HG03025 (cell line): Measurements from ENCODE around the gene UGT1A1.

ENCODE experiments used
- ATAC-seq: cut with Tn5 transposase; IDR thresholded peaks from one replicate; pipeline ENCODE4 v1.9.1; 2021; ENCODE audit warnings: mild to moderate bottlenecking, moderate library complexity; ENCODE audit not compliant: unreplicated experiment, low FRiP score

UGT1A1 gene

GRCh38 chr2:233794128-233794658 is 34.1 kb downstream of the UGT1A1 start:
- no peak for ATAC-seq

- ATAC-seq, result no peak
Observed at GRCh38 chr2:233795735-233796171, 35.7 kb downstream of the UGT1A1 start.

DNA sequence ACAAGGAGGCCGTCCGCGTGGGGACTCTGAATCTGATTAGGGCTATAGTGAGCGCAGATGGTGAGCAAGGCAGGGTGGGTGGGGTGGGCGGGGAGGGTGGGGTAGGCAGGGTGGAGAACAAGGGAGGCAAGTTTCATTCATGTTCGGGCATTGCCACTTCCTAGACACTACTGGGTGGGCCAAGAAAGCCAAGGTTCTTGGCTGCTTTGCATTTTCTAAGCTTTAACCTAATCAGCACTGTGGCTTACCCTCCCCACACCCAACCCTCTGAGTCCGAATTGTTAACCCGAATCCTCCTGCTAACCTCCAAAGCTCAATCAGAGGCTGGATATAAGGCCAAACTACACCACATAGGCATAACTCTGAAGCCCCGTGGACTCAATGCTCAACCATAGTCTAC is 36.2 kb downstream of the UGT1A1 start:
- no peak for ATAC-seq

DNA sequence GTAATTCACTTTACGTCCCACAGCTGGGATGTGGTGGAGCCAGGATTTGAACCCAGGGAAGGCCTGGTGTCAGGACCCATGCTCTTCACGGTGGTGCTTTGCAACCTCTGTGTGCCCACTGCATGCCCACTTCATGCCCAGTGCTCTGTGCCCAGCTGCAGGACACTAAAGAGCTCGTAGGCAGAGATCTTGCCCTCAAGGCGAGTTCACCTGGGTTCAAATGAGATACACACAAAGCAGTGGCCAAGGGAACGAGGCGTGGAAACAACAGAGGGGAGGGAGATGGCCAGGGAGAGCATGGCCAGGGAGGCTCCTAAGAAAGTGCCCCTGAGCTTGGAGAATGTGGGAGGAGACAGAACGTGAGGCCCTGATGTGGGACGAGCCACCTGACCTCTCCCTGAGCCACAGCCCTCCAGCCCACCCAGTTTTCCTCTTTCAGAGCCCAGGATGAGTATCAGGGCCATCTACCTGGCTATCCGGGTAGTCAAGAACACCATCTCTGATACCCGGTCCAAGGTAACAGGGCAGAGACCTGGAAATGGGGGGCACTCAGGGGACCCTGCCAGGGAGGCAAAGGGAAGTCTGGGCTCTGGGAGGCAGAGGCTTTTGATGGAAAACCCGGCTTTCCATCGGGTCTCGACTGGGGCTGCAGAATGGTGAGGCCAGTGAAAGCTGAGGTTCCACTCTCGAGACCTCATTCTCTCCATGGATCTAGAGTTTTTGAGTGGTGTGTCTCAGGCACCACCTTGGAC is 38.4 kb downstream of the UGT1A1 start:
- no peak for ATAC-seq

DNA sequence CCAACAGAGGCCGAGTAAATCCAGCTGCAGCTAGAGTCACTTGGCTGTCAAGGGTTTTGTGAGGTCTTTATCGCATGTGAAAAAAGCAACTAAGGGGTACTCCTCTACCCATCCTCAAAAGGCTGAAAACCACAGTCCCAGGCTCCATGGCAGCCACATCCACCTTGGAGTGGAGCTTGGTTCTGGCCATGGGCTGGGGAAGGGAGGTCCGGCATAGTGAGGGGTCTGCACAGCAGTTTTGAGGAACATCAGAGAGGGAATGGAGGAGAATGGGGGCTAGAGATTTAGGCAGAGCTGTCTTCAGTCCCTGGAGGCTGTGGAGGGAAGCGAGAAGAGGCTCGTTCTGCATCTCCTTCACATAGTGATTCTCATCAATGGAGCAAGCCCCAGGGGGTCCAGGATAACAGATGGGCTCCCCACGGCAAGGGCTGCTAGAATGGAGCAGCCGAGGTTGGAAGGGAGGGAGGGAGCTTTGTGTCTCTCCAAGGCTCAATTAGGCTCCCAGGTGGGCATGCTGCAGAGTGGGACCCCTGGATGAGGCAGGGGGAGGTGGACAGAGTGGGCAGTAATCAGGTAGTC is 39.1 kb downstream of the UGT1A1 start:
- no peak for ATAC-seq

GRCh38 chr2:233799716-233800115 is 39.6 kb downstream of the UGT1A1 start:
- ATAC-seq, result no peak

DNA sequence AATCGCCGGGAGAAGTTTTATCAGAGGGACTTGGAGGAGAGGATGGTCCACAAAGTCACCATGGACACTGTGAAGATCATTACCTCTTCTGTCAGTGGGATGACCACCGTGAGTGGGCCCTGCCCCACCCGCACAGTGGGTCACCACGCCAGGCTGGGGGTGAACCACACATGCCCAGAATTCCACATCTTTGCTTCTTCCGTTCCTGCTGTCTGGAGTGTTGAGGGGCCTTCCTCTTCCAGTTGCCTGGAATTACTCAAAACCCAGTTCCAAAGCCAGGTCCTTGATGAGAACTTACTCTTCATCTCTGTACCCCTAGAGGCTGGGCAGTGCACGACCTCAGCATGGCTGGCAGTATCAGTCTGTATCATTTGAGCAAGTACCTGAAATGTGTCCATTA is 40.1 kb downstream of the UGT1A1 start:
- ATAC-seq, result no peak

DNA sequence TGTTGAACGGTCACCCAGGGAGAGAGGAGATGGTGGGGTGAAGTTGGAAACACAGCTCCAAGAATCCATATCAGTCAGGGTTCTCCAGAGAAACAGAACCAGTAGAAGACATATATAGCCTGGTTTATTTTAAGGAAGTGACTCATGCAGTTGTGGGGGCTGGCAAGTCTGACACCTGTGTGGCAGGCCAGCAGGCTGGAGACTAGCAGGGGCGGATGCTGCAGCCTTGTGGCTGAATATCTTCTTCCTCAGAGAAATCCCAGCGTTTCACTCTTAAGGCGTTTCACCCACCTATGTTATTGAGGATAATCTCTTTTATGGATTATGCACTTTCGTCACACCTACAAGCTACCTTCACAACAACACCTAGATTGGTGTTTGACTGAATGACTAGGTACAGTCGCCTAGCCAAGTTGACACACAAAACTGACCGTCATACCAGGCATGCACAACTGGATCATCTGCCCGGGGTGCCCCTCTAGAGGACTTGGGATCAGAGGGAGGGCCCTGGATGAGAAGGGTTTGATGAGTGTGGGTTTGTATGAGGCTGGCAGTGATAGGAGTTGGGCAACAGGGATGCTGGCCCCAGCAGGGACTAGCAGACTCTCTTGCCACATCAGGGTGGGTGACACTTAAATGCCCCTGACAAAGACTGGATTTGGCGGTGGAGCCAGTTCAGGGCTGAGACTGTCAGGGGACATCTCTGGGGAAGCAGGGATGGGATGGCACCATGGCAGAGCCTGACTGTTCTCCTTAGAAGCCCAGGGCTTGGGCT is 41.5 kb downstream of the UGT1A1 start:
- ATAC-seq, result no peak

GRCh38 chr2:233802132-233802815 is 42.2 kb downstream of the UGT1A1 start:
- no peak for ATAC-seq

DNA sequence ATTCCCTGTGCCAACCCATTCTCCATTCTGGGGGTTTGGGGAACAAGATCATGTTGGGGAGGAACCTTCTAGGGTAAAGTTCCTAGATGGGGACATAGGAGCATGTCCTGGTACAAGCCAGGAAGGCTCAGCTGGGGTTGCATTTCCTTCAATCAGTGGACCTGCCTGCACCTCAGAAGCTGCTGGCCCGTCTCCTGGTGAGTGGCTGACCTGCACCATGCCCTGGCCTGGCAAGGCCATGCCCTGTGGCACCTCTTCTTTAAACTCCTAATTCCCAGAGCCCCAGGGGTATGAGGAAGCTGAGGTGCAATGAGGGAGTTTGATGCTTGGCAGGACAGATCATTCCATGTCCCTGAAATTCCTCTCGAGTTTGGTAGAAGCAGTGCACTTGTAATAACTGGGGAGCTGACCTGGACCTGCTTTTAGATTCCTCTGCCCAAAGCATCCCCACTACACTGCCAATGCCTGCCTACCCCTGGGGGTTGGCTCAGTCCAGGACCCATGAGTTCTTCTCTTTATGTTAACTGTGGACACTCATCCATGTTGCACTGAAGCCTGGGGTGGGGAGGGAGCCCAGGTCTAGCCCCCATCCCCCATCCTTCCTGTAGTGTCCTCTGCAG is 43.3 kb downstream of the UGT1A1 start:
- no peak for ATAC-seq

DNA sequence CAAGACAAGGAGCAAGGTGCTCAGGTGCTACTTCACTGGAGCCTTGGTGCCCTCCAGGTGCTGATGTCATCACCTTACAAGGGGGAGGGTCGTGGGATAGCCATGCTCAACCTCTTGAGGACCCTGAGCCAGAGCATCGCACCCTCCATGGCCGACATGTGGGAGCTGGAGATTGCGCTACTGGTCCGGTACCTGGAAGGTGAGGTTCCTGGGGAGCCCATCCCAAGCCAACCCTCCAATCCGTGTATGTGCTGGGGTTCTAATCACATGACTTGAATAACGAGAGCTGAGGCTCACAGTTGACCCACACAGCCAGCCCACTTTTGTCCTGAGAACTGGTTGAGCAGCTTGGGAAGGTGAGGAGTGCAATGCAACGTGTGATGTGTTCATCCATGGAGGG is 43.9 kb downstream of the UGT1A1 start:
- no peak for ATAC-seq

GRCh38 chr2:233807215-233807865 is 47.3 kb downstream of the UGT1A1 start:
- no peak for ATAC-seq

DNA sequence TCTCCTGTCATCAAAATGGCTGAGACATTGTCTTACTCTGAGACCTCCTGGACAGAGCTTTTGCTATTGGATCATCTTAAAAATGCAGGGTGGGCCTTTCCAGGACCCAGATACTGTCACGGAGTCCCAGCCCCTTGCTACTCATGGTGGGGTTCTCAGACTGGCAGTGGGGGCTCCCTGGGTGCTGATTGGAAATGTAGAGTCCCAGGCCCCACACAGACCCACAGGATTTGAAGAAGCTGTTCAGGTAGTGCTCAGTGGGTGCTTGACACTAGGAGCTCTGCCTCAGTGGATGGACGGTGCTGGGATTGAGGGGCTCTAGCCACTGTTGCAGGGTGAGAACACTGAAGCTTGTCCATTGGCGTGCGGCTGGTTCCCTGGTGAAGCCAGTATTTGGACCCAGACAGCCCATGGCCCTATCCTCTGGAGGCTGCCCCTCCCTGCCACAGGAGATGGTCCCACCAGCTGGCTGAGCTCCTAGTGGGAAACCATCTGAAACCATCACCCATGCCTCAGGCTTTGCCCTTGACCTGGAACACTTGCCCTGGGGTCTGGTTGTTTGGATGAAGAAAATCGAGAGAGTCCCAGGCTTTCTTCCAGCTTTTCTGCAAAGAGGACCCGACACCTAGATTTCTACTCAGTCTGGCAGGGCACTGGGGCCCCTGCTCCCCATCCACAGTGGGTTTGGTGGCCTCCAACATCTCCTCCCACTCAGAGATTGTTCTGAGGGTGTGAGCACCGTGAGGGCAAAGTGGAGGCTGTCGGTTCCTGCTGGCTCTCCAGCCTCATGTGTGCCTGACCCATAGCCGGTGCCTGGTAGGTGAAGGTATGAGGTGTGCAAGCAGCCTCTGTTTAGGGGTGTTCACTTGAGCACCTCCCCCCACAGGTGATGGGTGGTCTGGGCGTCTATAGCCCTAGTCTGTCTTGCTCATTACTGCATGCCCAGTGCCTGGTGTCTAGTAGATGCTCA is 48.2 kb downstream of the UGT1A1 start:
- no peak for ATAC-seq

DNA sequence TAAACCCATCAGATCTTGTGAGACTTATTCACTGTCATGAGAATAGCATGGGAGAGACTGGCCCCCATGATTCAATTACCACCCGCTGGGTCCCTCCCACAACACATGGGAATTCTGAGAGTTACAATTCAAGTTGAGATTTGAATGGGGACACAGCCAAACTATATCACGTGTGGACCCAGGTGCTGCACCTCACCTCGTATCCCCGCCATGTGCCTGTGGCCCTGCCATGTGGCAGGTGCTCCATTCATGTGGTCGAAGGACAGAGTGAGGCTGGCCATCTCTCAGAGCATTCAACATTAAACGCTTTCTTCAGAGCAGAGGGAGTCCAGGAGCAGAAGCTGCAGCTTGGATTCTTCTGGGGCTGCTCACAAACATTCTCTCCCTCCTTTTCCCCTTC is 50.3 kb downstream of the UGT1A1 start:
- no peak for ATAC-seq

- no peak for ATAC-seq
Observed at GRCh38 chr2:233811087-233811486, 51.0 kb downstream of the UGT1A1 start.

- ATAC-seq, result no peak
Observed at GRCh38 chr2:233811732-233812131, 51.7 kb downstream of the UGT1A1 start.

DNA sequence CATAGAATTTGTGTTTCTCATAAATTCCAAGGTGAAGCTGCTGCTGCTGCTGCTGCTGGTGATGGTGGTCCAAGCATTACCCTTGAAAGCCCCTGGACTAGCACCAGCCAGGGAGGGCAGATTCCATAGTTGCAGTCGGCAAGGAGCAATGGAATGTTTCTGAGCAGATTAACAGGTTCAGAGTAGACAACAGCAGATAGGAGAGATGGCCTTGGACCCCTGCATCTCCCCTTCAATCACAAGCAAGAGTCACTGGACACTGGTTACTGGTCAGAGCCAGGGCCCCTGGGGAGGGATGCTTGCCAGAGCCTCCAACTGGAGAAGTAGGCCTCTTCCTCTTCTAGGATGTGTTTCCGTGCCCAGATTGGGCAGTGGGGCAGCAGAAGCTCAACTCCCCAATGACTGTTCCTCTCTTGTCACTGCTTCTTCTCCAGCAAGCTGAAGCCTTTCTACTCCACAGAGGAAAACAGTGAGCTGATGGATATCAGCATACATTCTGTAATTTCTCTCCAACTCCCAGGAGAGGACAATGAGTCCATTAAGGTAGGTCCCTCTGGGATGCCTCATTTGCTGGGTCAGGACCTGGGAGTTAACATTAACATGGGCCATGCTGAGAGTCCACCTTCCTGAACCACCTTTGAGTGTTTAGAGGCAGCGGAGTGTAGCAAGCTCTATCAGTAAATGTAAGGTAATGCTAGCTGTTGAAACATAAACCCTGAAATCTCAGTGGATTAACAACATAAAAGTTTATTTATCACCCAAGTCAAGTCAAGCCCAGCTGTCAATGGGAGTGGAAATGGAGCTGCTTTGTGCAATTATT is 53.4 kb downstream of the UGT1A1 start:
- no peak for ATAC-seq
